Neuronal stem cell (in vitro differentiated cells): ENCODE results near the gene WDR82.

Experiments used
- DNase-seq: peaks from one replicate; pipeline ENCODE4 v3.0.0-alpha.2; 2013; ENCODE audit warnings: low spot score
- H2AFZ ChIP-seq: one replicate; pipeline ENCODE4 v1.6.1; 2013; ENCODE audit warnings: mild to moderate bottlenecking, low read length, inconsistent platforms
- H2AK5ac ChIP-seq: 2 replicates; pipeline ENCODE4 v1.6.1; 2013; ENCODE audit warnings: low read depth, mild to moderate bottlenecking, inconsistent platforms, low read length, moderate library complexity, mixed read lengths
- H2BK120ac ChIP-seq: 2 replicates; pipeline ENCODE4 v1.6.1; 2013; ENCODE audit warnings: low read depth, mild to moderate bottlenecking, inconsistent platforms, low read length, moderate library complexity, mixed read lengths
- H2BK12ac ChIP-seq: one replicate; pipeline ENCODE4 v1.6.1; 2013; ENCODE audit warnings: low read length, inconsistent platforms
- H2BK15ac ChIP-seq: 2 replicates; pipeline ENCODE4 v1.6.1; 2013; ENCODE audit warnings: mild to moderate bottlenecking, low read length, inconsistent platforms, mixed read lengths
- H2BK5ac ChIP-seq: one replicate; pipeline ENCODE4 v1.6.1; 2013; ENCODE audit warnings: inconsistent platforms, mild to moderate bottlenecking, low read length, moderate library complexity
- H3K14ac ChIP-seq: one replicate; pipeline ENCODE4 v1.6.1; 2013; ENCODE audit warnings: low read length, inconsistent platforms
- H3K18ac ChIP-seq: 2 replicates; pipeline ENCODE4 v1.6.1; 2013; ENCODE audit warnings: low read length, inconsistent platforms
- H3K23ac ChIP-seq: 2 replicates; pipeline ENCODE4 v1.6.1; 2013; ENCODE audit warnings: low read depth, mild to moderate bottlenecking, mixed read lengths, low read length, inconsistent platforms; ENCODE audit not compliant: poor library complexity
- H3K27ac ChIP-seq: replicated peaks from 3 replicates; pipeline ENCODE4 v1.5.1; 2013; ENCODE audit warnings: low read length, inconsistent platforms
- H3K27me3 ChIP-seq, 3 experiments: 2 replicates each; pipeline ENCODE4 v1.6.1; 2013; ENCODE audit warnings: low read length in 3 of 3, mild to moderate bottlenecking in 2 of 3, inconsistent platforms in 1 of 3, low read depth in 1 of 3, mixed read lengths in 1 of 3, moderate library complexity in 1 of 3; ENCODE audit not compliant: control insufficient read depth in 3 of 3, insufficient read depth in 3 of 3
- H3K36me3 ChIP-seq, 2 donors: replicated peaks in 1 of 2; 2 replicates each; pipeline ENCODE4 v1.6.1; 2013; ENCODE audit warnings: low read length in 2 of 2; ENCODE audit not compliant: control insufficient read depth in 2 of 2, insufficient read depth in 2 of 2
- H3K4ac ChIP-seq: 2 replicates; pipeline ENCODE4 v1.6.1; 2013; ENCODE audit warnings: inconsistent platforms, mild to moderate bottlenecking, low read length, moderate library complexity
- H3K4me1 ChIP-seq, 2 donors: 1 replicate in 1 of 2; 2 replicates in 1 of 2; pipeline ENCODE4 v1.6.1; 2013; ENCODE audit warnings: low read length in 2 of 2, low read depth in 1 of 2; ENCODE audit not compliant: control insufficient read depth in 2 of 2, insufficient read depth in 1 of 2
- H3K4me2 ChIP-seq: one replicate; pipeline ENCODE4 v1.6.1; 2013; ENCODE audit warnings: mild to moderate bottlenecking, low read length, inconsistent platforms; ENCODE audit not compliant: insufficient read depth, poor library complexity, severe bottlenecking
- H3K4me3 ChIP-seq, 2 donors: 2 replicates each; pipeline ENCODE4 v1.5.1; 2013; ENCODE audit warnings: low read length in 2 of 2, mild to moderate bottlenecking in 2 of 2, inconsistent platforms in 1 of 2, moderate library complexity in 1 of 2
- H3K79me1 ChIP-seq: one replicate; pipeline ENCODE4 v1.6.1; 2013; ENCODE audit warnings: low read depth, mild to moderate bottlenecking, inconsistent platforms, low read length, moderate library complexity
- H3K9ac ChIP-seq: one replicate; pipeline ENCODE4 v1.6.1; 2013; ENCODE audit warnings: mild to moderate bottlenecking, low read depth, low read length, inconsistent platforms; ENCODE audit not compliant: poor library complexity
- H3K9me3 ChIP-seq, 2 donors: replicated peaks in 1 of 2; 2 replicates each; pipeline versions ENCODE3 to v1.6.1; 2013; ENCODE audit warnings: low read length in 2 of 2, mild to moderate bottlenecking in 2 of 2, inconsistent platforms in 1 of 2, low read depth in 1 of 2, mixed read lengths in 1 of 2, moderate library complexity in 1 of 2; ENCODE audit not compliant: control insufficient read depth in 2 of 2, insufficient read depth in 1 of 2
- H4K8ac ChIP-seq: one replicate; pipeline ENCODE4 v1.6.1; 2013; ENCODE audit warnings: low read depth, mild to moderate bottlenecking, inconsistent platforms, low read length, moderate library complexity
- H4K91ac ChIP-seq: one replicate; pipeline ENCODE4 v1.6.1; 2013; ENCODE audit warnings: low read length, low read depth, mild to moderate bottlenecking, inconsistent platforms; ENCODE audit not compliant: poor library complexity
- WGBS, 2 donors: extraction: QIAGEN DNeasy Blood & Tissue Kit; methylation state at CpG; one replicate each; pipeline ENCODE4 v1.1.7; 2013; ENCODE audit warnings: missing lambda C conversion rate in 2 of 2, mixed read lengths in 1 of 2; ENCODE audit not compliant: insufficient read length in 2 of 2, insufficient replicate concordance in 1 of 2; ENCODE audit errors: extremely low coverage in 2 of 2; 5-methylcytosine and 5-hydroxymethylcytosine counted together

The WDR82 gene

DNA sequence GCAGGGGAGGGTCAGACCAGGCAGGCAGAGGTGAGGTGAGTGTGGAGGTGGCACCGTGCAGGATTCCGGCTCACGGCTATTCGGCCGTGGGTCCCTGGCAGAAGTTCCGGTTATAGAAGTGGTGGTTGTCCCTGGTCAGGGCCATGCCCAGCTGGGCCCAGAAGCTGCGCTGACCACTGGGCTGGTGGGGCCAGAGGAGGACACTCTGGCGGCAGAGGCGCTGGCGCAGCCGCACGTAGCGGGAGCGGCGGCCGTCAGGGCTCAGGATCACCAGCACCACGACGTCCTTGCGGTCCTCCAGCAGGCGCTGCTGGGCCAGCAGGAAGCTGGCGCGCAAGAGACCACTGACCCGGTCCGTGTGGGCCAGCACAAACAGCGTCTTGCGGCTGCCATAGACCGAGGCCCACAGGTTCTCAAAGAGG lies 57.3 kb downstream of the WDR82 start:
- Histone ChIP-seq H3K4me3 (no peak overlapping the region), H3K79me1 (peaks cover 2% of the 10 kb centered on the region), H4K8ac (no peak overlapping the region), H3K9ac (no peak overlapping the region), H2AK5ac (peak overlapping the region; percentile 96), H3K4me1 (peaks cover 11 to 14% of the 10 kb centered on the region in 2 donors), H3K9me3 (no peaks in the 10 kb centered on the region), H2BK12ac (peak overlapping the region; percentile 82), H3K18ac (peak overlapping the region; percentile 2), H3K14ac (peak overlapping the region; percentile 56), H3K4ac (no peak overlapping the region), H2BK120ac (no peak overlapping the region), H3K27ac (no peak overlapping the region), H2BK5ac (peak overlapping the region; percentile 8), H3K36me3 (peaks cover 0 to 4% of the 10 kb centered on the region in 2 donors), H4K91ac (peak overlapping the region; percentile 90), H2BK15ac (peak overlapping the region; percentile 13), H2AFZ (peak overlapping the region; percentile 66), H3K23ac (peak overlapping the region; percentile 68), H3K4me2 (no peak overlapping the region), H3K27me3 (no peaks in the 10 kb centered on the region)
- WGBS, 2 donors, result no CpG with 5 or more reads among the region's 27 CpGs
- DNase-seq, result no peak

GRCh38 chr3:52220380-52221026 lies 57.9 kb downstream of the WDR82 start:
- H4K91ac ChIP-seq, result no peak overlapping the region
- H3K9ac ChIP-seq, result no peak overlapping the region
- H3K9me3 ChIP-seq, result no peaks in the 10 kb centered on the region
- H3K4me3 ChIP-seq, result no peak overlapping the region
- peak overlapping the region; percentile 8 for H2BK5ac ChIP-seq
- no peak overlapping the region for H2AK5ac ChIP-seq
- no peak overlapping the region for H3K27ac ChIP-seq
- no peak overlapping the region for H3K14ac ChIP-seq
- WGBS, 2 donors, result no CpG with 5 or more reads among the region's 9 CpGs
- H3K4me1 ChIP-seq, result peaks cover 11 to 14% of the 10 kb centered on the region in 2 donors
- no peak overlapping the region for H3K23ac ChIP-seq
- peaks cover 2% of the 10 kb centered on the region for H3K79me1 ChIP-seq
- H2AFZ ChIP-seq, result peak overlapping the region; percentile 66
- H3K36me3 ChIP-seq, result peaks cover 5 to 6% of the 10 kb centered on the region in 2 donors
- DNase-seq, result peak; percentile 81
- H3K4ac ChIP-seq, result no peak overlapping the region
- no peaks in the 10 kb centered on the region for H3K27me3 ChIP-seq
- H2BK15ac ChIP-seq, result peak overlapping the region; percentile 13
- no peak overlapping the region for H2BK120ac ChIP-seq
- no peak overlapping the region for H3K4me2 ChIP-seq
- H3K18ac ChIP-seq, result peak overlapping the region; percentile 42
- no peak overlapping the region for H2BK12ac ChIP-seq
- H4K8ac ChIP-seq, result no peak overlapping the region

DNA sequence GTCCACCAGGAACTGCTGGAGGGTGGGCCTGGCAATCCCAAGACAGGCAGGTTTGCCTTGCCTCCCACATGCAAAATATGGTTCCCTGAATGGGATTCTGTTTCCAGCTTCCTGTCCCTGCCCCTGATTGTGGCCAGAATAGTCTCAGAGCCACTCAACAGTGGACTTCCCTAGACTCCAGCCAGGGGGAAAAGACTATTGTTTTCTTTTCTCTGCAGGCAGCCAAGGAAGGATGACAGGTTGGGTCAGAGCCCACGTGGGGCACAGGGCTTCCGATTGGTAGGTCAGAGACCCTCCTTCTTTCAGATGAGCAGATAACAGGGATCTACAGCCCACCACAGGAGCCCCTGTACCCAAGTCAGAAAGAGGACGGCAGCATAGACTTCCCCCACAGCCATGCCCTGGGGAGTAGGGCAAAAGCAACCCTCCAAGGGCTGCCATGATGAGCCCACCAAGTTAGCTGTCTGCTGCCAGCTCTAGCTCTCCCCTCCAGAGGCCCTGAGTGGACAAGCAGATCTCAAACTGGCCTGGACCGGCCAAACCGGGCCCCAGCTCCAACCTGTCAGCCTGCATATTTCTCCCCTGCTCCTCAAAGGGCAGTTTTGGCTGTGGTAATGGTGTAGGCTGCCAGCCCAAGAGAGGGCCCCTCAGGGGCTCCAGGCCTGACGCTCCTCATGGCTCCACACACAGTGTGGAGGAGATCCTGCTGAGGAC lies 59.4 kb downstream of the WDR82 start:
- no peak overlapping the region for H3K27ac ChIP-seq
- no peak overlapping the region for H3K9ac ChIP-seq

DNA sequence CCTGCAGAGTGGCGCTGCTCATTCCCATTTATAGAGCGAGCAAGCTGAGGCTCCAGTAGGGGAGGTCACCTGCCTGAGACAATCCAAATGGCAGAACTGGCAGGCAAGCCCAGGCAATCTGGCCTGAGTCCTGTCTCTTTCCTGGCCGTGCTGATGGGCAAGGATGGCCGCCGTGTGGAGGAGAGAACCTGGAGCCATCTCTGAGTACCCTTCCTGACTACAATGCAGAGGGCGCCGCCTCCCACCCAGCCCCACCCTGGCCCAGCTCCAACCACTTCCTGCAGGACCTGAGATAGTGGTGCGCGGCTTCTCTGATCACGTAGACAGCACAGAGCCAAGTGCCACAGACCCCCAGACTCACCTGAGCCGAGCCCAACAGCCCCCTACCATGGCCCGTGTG lies 60.0 kb downstream of the WDR82 start:
- no peak overlapping the region for H2BK12ac ChIP-seq
- H3K9ac ChIP-seq, result no peak overlapping the region
- no peak overlapping the region for H4K91ac ChIP-seq
- no peak for DNase-seq
- H2BK5ac ChIP-seq, result no peak overlapping the region
- no CpG with 5 or more reads among the region's 12 CpGs for WGBS, 2 donors
- peak overlapping the region; percentile 92 for H2AFZ ChIP-seq
- peaks cover 11 to 14% of the 10 kb centered on the region in 2 donors for H3K4me1 ChIP-seq
- no peaks in the 10 kb centered on the region for H3K27me3 ChIP-seq
- H3K9me3 ChIP-seq, result no peaks in the 10 kb centered on the region
- peak overlapping the region; percentile 51 for H2AK5ac ChIP-seq
- no peak overlapping the region for H3K14ac ChIP-seq
- peaks cover 2% of the 10 kb centered on the region for H3K79me1 ChIP-seq
- no peak overlapping the region for H4K8ac ChIP-seq
- no peak overlapping the region for H3K4me2 ChIP-seq
- peaks cover 20 to 26% of the 10 kb centered on the region in 2 donors for H3K36me3 ChIP-seq
- H3K27ac ChIP-seq, result no peak overlapping the region
- no peak overlapping the region for H2BK15ac ChIP-seq
- no peak overlapping the region for H3K4me3 ChIP-seq
- H3K18ac ChIP-seq, result no peak overlapping the region
- H2BK120ac ChIP-seq, result no peak overlapping the region
- H3K4ac ChIP-seq, result no peak overlapping the region
- no peak overlapping the region for H3K23ac ChIP-seq

More for the DNA sequence above, 59.4 kb downstream of the WDR82 start:
- no CpG with 5 or more reads among the region's 6 CpGs for WGBS, 2 donors
- peaks cover 11 to 14% of the 10 kb centered on the region in 2 donors for H3K4me1 ChIP-seq
- no peak for DNase-seq
- H3K18ac ChIP-seq, result no peak overlapping the region
- H2BK12ac ChIP-seq, result no peak overlapping the region
- no peak overlapping the region for H2BK120ac ChIP-seq
- no peaks in the 10 kb centered on the region for H3K27me3 ChIP-seq
- H2AFZ ChIP-seq, result peak overlapping the region; percentile 92
- H3K36me3 ChIP-seq, result peaks cover 16 to 20% of the 10 kb centered on the region in 2 donors
- no peak overlapping the region for H3K4me3 ChIP-seq
- H2AK5ac ChIP-seq, result no peak overlapping the region
- H4K8ac ChIP-seq, result no peak overlapping the region
- no peak overlapping the region for H2BK15ac ChIP-seq
- H3K79me1 ChIP-seq, result peaks cover 2% of the 10 kb centered on the region
- no peak overlapping the region for H3K14ac ChIP-seq
- H3K4ac ChIP-seq, result no peak overlapping the region
- no peak overlapping the region for H3K23ac ChIP-seq
- H4K91ac ChIP-seq, result no peak overlapping the region
- no peak overlapping the region for H3K4me2 ChIP-seq
- H3K9me3 ChIP-seq, result no peaks in the 10 kb centered on the region
- no peak overlapping the region for H2BK5ac ChIP-seq
